ENCODE results near the gene MACF1. TPM values are rescaled to one million over a fixed set of nuclear protein-coding genes. Genes with fewer than 3 reads are reported as not detected.
"Not testable (repeated sequence)": the region's sequence is repeated elsewhere in the genome, so short reads cannot be mapped to it uniquely, and the experiment has no call there.

The MACF1 gene
- total and polyA plus RNA-seq, 2 donors from 2014 or later = 65.7 to 387 TPM

DNA sequence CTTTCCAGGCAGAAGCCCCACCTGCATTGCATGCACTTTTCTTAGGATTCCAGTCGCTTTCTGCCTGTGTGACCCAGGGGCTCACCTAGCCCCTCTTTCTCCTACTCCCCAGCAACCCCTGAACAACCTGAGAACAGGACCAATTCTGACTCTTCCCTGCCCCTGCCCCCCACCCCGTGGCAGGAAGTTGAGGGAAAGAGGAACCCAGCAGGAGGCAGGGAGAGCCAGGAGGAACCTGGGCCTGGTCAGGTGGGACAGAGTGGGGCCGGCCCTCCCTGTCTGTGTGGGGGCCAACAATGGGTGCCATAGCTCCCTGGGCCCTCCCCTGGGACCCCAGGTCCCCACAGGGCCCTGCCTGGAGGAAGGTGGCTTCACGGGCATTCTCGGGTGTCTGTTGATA lies 293.1 kb downstream of the MACF1 start:
- no peak overlapping the region for H3K9ac ChIP-seq (ENCODE audit: low read length in 3 of 3)
- peaks cover 4% of the 10 kb centered on the region for H3K27me3 ChIP-seq (ENCODE audit: control insufficient read depth, insufficient read depth, low read length)
- intact Hi-C loops (cut with DNase I) = no loop called here
- DNase-seq (no peak), FAIRE-seq (no peak)
- peak overlapping the region in 1 of 2 donors; percentile 28 for H3K27ac ChIP-seq (ENCODE audit: low read depth in 2 of 2, low read length in 2 of 2)
- no peaks in the 10 kb centered on the region for H3K36me3 ChIP-seq (ENCODE audit: control insufficient read depth in 2 of 3, insufficient read depth in 3 of 3, low read length in 3 of 3)
- no peaks in the 10 kb centered on the region for H3K9me3 ChIP-seq (ENCODE audit: control insufficient read depth in 2 of 3, insufficient read depth in 1 of 3, low read length in 3 of 3)
- H3K4me1 ChIP-seq (ENCODE audit: control insufficient read depth in 2 of 3, insufficient read depth in 2 of 3, low read depth in 1 of 3, low read length in 3 of 3) = no peaks in the 10 kb centered on the region
- H3K4me3 ChIP-seq (ENCODE audit: low read length in 3 of 3) = no peak overlapping the region
- TF ChIP-seq CTCF (IDR thresholded peaks at IDR 0.05; ENCODE audit: borderline replicate concordance, extremely low read depth, insufficient read depth) = no peak

GRCh38 chr1:39498096-39498710 lies 293.7 kb downstream of the MACF1 start:
- FAIRE-seq; H3K36me3 ChIP-seq (ENCODE audit: control insufficient read depth in 2 of 3, insufficient read depth in 3 of 3, low read length in 3 of 3); intact Hi-C loops (cut with DNase I); H3K9me3 ChIP-seq (ENCODE audit: control insufficient read depth in 2 of 3, insufficient read depth in 1 of 3, low read length in 3 of 3); H3K4me3 ChIP-seq (ENCODE audit: low read length in 3 of 3); H3K27me3 ChIP-seq (ENCODE audit: control insufficient read depth, insufficient read depth, low read length); H3K4me1 ChIP-seq (ENCODE audit: control insufficient read depth in 2 of 3, insufficient read depth in 2 of 3, low read depth in 1 of 3, low read length in 3 of 3); H3K9ac ChIP-seq (ENCODE audit: low read length in 3 of 3); H3K27ac ChIP-seq (ENCODE audit: low read depth in 2 of 2, low read length in 2 of 2): not testable (repeated sequence)
- DNase-seq = peak in 3 of 5 donors; percentile 52 to 87 (median 71)

DNA sequence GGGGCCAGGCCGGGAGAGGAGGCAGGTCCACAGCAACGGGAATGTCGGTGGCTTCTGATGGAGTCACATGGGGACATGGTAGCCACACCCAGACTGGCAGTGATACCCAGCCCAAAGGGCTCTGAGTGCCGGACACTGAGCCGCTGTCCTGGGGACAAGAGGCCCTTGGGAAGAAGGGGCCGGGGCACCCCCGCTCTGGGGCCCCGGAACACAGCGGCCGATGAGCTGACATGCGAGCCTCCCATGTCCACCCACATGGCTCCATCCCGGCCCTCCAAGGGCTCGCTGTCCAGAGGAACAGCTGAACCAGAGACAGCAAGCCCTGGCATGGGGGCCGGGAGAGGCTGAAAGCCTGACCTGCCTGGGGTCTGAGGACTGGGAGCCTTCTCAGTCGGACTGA lies 294.3 kb downstream of the MACF1 start:
- H3K27me3 ChIP-seq (ENCODE audit: control insufficient read depth, insufficient read depth, low read length); H3K9me3 ChIP-seq (ENCODE audit: control insufficient read depth in 2 of 3, insufficient read depth in 1 of 3, low read length in 3 of 3); H3K9ac ChIP-seq (ENCODE audit: low read length in 3 of 3); H3K27ac ChIP-seq (ENCODE audit: low read depth in 2 of 2, low read length in 2 of 2); FAIRE-seq; intact Hi-C loops (cut with DNase I); H3K36me3 ChIP-seq (ENCODE audit: control insufficient read depth in 2 of 3, insufficient read depth in 3 of 3, low read length in 3 of 3); H3K4me1 ChIP-seq (ENCODE audit: control insufficient read depth in 2 of 3, insufficient read depth in 2 of 3, low read depth in 1 of 3, low read length in 3 of 3); H3K4me3 ChIP-seq (ENCODE audit: low read length in 3 of 3): not testable (repeated sequence)
- DNase-seq = peak in 1 of 5 donors; percentile 73

DNA sequence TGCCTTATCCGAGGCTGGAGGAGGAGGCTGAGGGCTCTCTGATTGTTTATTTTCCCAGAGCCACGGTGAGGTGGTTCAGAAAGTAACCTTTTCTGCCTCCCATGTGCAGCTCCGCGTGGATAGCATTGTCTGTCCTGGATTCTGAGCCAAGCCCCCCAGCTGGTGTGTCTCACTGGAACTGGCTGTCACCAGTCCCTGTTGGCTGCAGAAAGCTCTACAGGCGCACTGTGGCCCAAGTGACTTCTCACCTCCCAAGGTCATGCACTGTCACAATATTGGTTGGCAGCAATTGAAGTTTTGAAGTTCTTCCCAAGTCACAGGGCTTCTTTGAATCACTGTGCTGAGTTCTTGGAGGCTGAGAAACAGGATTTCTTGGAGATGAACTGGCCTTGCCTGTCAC lies 295.2 kb downstream of the MACF1 start:
- Histone ChIP-seq H3K4me3 (ENCODE audit: low read length in 3 of 3) (no peak overlapping the region), H3K9ac (ENCODE audit: low read length in 3 of 3) (no peak overlapping the region), H3K9me3 (ENCODE audit: control insufficient read depth in 2 of 3, insufficient read depth in 1 of 3, low read length in 3 of 3) (no peaks in the 10 kb centered on the region), H3K27me3 (ENCODE audit: control insufficient read depth, insufficient read depth, low read length) (no peaks in the 10 kb centered on the region), H3K4me1 (ENCODE audit: control insufficient read depth in 2 of 3, insufficient read depth in 2 of 3, low read depth in 1 of 3, low read length in 3 of 3) (no peaks in the 10 kb centered on the region), H3K36me3 (ENCODE audit: control insufficient read depth in 2 of 3, insufficient read depth in 3 of 3, low read length in 3 of 3) (no peaks in the 10 kb centered on the region), H3K27ac (ENCODE audit: low read depth in 2 of 2, low read length in 2 of 2) (no peak overlapping the region)
- peak in 4 of 5 donors; percentile 32 to 91 (median 62) for DNase-seq
- no peak for TF ChIP-seq CTCF (IDR thresholded peaks at IDR 0.05; ENCODE audit: borderline replicate concordance, extremely low read depth, insufficient read depth)
- no peak for FAIRE-seq
- intact Hi-C loops (cut with DNase I) = no loop called here

Measured in kidney (tissue), 14 donors.